Testis (tissue), 3 donors: ENCODE measurements around the gene ADM2. TPM values are rescaled to one million over a fixed set of nuclear protein-coding genes. Genes with fewer than 3 reads are reported as not detected.

Experiments used
- DNase-seq: peaks from one replicate; pipeline ENCODE4 v3.0.0-alpha.2; 2019
- H3K27ac ChIP-seq, 2 donors: fragments of 200-600 bp; sonication (generic); one replicate each; pipeline ENCODE4 v1.5.1; 2019
- H3K27me3 ChIP-seq: fragments of 200-600 bp; sonication (generic); one replicate; pipeline ENCODE4 v1.5.1; 2019
- H3K36me3 ChIP-seq: fragments of 200-600 bp; sonication (generic); one replicate; pipeline ENCODE4 v1.5.1; 2017; ENCODE audit warnings: low read depth; ENCODE audit errors: missing control alignments
- H3K4me1 ChIP-seq: fragments of 200-600 bp; sonication (generic); one replicate; pipeline ENCODE4 v1.5.1; 2019
- H3K4me3 ChIP-seq, 2 donors: fragments of 200-600 bp; sonication (generic); one replicate each; pipeline ENCODE4 v1.5.1; 2017 to 2019
- H3K9me3 ChIP-seq: fragments of 200-600 bp; sonication (generic); one replicate; pipeline ENCODE4 v1.5.1; 2017
- CTCF ChIP-seq, 3 experiments: fragments of 450-650 bp in 2 of 3; fragments of 200-600 bp in 1 of 3; sonication (generic) in 1 of 3; IDR thresholded peaks; one replicate each; pipeline ENCODE4 v1.5.1; 2016 to 2019; ENCODE audit warnings: antibody characterized with exemption in 3 of 3, mild to moderate bottlenecking in 2 of 3, moderate library complexity in 1 of 3
- POLR2A ChIP-seq: fragments of 450-650 bp; IDR thresholded peaks from one replicate; pipeline ENCODE4 v1.6.1; 2017; ENCODE audit warnings: antibody characterized with exemption, mild to moderate bottlenecking, moderate library complexity
- WGBS, 2 donors: methylation state at CpG; one replicate each; pipeline ENCODE4 v1.1.5; 2018; 5-methylcytosine and 5-hydroxymethylcytosine counted together
- intact Hi-C: fragments of 100-400 bp; cut with DNase I; formaldehyde crosslinking; loops from one replicate; pipeline ENCODE4 v1.15.1; 2023; ENCODE audit warnings: low total_unique reads
- polyA plus RNA-seq: library from polyadenylated mRNA; stranded (reverse); fragments of 350-450 nt; fragmentation: Illumina TruSeq; extraction: RNeasy Lipid Tissue Mini Kit (QIAGEN cat#74804); gene quantifications from one replicate; pipeline ENCODE4 v1.2.3, GENCODE V29; 2014; ENCODE audit warnings: low read depth, low replicate concordance; ENCODE audit not compliant: insufficient read depth
- total RNA-seq, 2 donors: library from RNA; depleted of rRNA; stranded (reverse); fragments of >200 nt; gene quantifications; one replicate each; pipeline ENCODE4 v1.2.3, GENCODE V29; 2016

ADM2 gene
- total and polyA plus RNA-seq, 3 donors from 2014 or later: 0.99 to 1.9 (median 1.0) TPM

- Histone ChIP-seq H3K4me3 (no peak overlapping the region), H3K27me3 (no peaks in the 10 kb centered on the region), H3K36me3 (no peaks in the 10 kb centered on the region), H3K4me1 (peaks cover 10% of the 10 kb centered on the region), H3K27ac (no peak overlapping the region), H3K9me3 (no peaks in the 10 kb centered on the region)
- intact Hi-C loops: no loop called here
- TF ChIP-seq POLR2A (no peak), CTCF (IDR thresholded peaks at IDR 0.05) (no peak)
- WGBS, 2 donors: 91 to 96% methylated on average over 13 of the region's 13 CpGs
- no peak for DNase-seq
Measured at GRCh38 chr22:50520826-50521453, 39.6 kb downstream of the ADM2 start.

- no peaks in the 10 kb centered on the region for H3K36me3 ChIP-seq
- intact Hi-C loops: no loop called here
Measured at GRCh38 chr22:50521710-50522109, 40.4 kb downstream of the ADM2 start.

GRCh38 chr22:50522208-50522805, 41.0 kb downstream of the ADM2 start:
- Histone ChIP-seq H3K9me3 (no peaks in the 10 kb centered on the region), H3K27ac (no peak overlapping the region), H3K4me1 (peaks cover 17% of the 10 kb centered on the region), H3K36me3 (no peaks in the 10 kb centered on the region), H3K27me3 (no peaks in the 10 kb centered on the region), H3K4me3 (no peak overlapping the region)
- TF ChIP-seq CTCF (IDR thresholded peaks at IDR 0.05): no peak
- no peak for TF ChIP-seq POLR2A
- intact Hi-C loops: no loop called here
- 87 to 89% methylated on average over 9 to 15 of the region's 15 CpGs for WGBS, 2 donors
- DNase-seq: no peak

More at GRCh38 chr22:50521710-50522109, 40.4 kb downstream of the ADM2 start:
- Histone ChIP-seq H3K4me3 (no peak overlapping the region), H3K4me1 (peaks cover 14% of the 10 kb centered on the region), H3K9me3 (no peaks in the 10 kb centered on the region), H3K27ac (no peak overlapping the region), H3K27me3 (no peaks in the 10 kb centered on the region)
- TF ChIP-seq POLR2A: no peak
- no peak for TF ChIP-seq CTCF (IDR thresholded peaks at IDR 0.05)
- DNase-seq: no peak
- 93 to 94% methylated on average over 7 to 8 of the region's 10 CpGs for WGBS, 2 donors

GRCh38 chr22:50522806-50523438, 41.6 kb downstream of the ADM2 start:
- Histone ChIP-seq H3K9me3 (no peaks in the 10 kb centered on the region), H3K27ac (no peak overlapping the region), H3K27me3 (no peaks in the 10 kb centered on the region), H3K4me1 (peaks cover 17% of the 10 kb centered on the region), H3K4me3 (no peak overlapping the region), H3K36me3 (no peaks in the 10 kb centered on the region)
- WGBS, 2 donors: 80 to 83% methylated on average over 5 to 22 of the region's 22 CpGs
- intact Hi-C loops: no loop called here
- no peak for DNase-seq
- no peak for TF ChIP-seq POLR2A
- TF ChIP-seq CTCF (IDR thresholded peaks at IDR 0.05): no peak
